ENCODE measurements around the gene PDGFB. TPM values are rescaled to one million over a fixed set of nuclear protein-coding genes. Genes with fewer than 3 reads are reported as not detected.

The PDGFB gene
- total and polyA plus RNA-seq, 2 experiments from 2014 or later: 2.2 to 8.0 TPM

DNA sequence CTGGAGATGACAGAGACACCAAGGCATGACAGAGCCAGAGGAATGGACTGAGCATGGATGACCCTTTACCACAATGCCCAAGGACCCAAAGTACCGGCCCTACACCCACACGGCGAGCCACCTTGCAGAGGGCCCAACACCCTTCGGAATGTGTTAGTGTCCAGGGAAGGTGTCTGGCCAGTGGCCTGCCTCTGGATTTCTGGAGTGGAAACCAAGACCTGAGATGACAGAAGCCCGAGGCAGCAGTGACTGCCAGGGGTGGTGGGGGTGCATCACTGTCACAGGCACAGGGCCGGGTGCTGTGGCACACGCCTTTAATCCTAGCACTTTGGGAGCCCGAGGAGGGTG is 28.7 kb downstream of the PDGFB start:
- Histone ChIP-seq H4K20me1 (replicated peaks; ENCODE audit: insufficient read depth) (no peaks in the 10 kb centered on the region), H3K36me3 (ENCODE audit: insufficient read depth) (no peaks in the 10 kb centered on the region), H3K9me2 (ENCODE audit: insufficient read depth) (peaks cover 5% of the 10 kb centered on the region; the same call in 1 of the 2 replicates), H3K4me1 (ENCODE audit: insufficient read depth) (peaks cover 26% of the 10 kb centered on the region), H2AFZ (no peak overlapping the region), H3K27ac (ENCODE audit: low read depth) (no peak overlapping the region), H3K79me2 (replicated peaks; ENCODE audit: insufficient read depth) (no peaks in the 10 kb centered on the region), H3K4me2 (0 out of 2 replicates have a peak overlapping the region, but pooled peaks have one; percentile 57), H3K27me3 (ENCODE audit: insufficient read depth) (no peaks in the 10 kb centered on the region), H3K4me3 (no peak overlapping the region), H3F3A (replicated peaks; ENCODE audit: low read depth) (peaks cover 13% of the 10 kb centered on the region)
- peaks cover 26% of the 10 kb centered on the region for H3K9me3 Mint-ChIP-seq
- DNase-seq (ENCODE audit: low spot score) (no peak), ATAC-seq (no peak)
- peaks cover 36% of the 10 kb centered on the region for H3K4me1 Mint-ChIP-seq
- TF ChIP-seq, protein P1, sequence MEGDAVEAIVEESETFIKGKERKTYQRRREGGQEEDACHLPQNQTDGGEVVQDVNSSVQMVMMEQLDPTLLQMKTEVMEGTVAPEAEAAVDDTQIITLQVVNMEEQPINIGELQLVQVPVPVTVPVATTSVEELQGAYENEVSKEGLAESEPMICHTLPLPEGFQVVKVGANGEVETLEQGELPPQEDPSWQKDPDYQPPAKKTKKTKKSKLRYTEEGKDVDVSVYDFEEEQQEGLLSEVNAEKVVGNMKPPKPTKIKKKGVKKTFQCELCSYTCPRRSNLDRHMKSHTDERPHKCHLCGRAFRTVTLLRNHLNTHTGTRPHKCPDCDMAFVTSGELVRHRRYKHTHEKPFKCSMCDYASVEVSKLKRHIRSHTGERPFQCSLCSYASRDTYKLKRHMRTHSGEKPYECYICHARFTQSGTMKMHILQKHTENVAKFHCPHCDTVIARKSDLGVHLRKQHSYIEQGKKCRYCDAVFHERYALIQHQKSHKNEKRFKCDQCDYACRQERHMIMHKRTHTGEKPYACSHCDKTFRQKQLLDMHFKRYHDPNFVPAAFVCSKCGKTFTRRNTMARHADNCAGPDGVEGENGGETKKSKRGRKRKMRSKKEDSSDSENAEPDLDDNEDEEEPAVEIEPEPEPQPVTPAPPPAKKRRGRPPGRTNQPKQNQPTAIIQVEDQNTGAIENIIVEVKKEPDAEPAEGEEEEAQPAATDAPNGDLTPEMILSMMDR (conservative IDR thresholded peaks at IDR 0.05; ENCODE audit: low read depth in 2 of 2): 0 out of 4 replicates have a peak, but pooled peaks of 1 of the 2 experiments have one; percentile 5
- TF ChIP-seq ZNF114 (CRISPR knock-in tag; IDR thresholded peaks at IDR 0.05) (no peak), STAT1 (IDR thresholded peaks at IDR 0.05; ENCODE audit: unreplicated experiment) (no peak), JUNB (IDR thresholded peaks at IDR 0.05; ENCODE audit: unreplicated experiment) (no peak), CREB1 (CRISPR knock-in tag; IDR thresholded peaks at IDR 0.05; ENCODE audit: low read depth) (no peak)
- peaks cover 12% of the 10 kb centered on the region; the same call in 2 of the 3 replicates for H3K36me3 Mint-ChIP-seq (ENCODE audit: low read depth)
- peaks cover 12% of the 10 kb centered on the region for H3K27me3 Mint-ChIP-seq (ENCODE audit: insufficient read depth, low read depth, poor library complexity)
- H3K27ac Mint-ChIP-seq: no peak overlapping the region
- no peak overlapping the region for H3K4me3 Mint-ChIP-seq

DNA sequence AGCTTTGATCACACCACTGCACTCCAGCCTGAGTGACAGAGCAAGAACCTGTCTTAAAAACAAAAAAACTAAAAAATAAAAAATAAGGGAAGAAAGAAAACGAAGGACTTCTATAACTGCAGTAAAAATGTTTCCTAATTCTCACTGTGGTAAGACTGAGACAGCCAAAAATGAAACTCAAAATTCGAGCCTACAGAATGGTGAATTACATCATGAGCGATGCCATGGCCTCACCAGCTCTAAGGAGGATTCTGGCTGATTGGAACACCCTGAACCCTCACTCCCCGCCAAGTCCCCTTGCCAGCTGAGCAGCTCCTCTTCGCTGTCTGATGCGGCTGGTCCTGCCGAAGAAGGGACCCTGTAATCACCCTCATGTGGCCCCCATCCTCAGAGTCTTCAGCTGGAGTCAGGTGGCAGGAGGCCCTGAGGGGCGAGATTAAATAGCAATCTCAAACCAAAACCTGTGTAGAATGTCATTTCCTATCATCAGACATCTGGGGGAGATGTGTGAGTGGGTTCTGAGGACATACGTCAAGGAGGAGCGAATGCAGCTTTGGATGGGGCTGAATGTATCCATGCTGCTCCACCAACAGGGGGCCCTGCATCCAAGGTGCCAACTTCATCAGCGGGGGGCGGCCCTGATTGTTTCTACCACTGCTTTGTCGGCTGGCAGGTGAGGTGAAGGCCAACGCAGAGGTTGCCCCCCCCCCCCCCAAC is 29.2 kb downstream of the PDGFB start:
- peak overlapping the region; percentile 81 for H3K27ac Mint-ChIP-seq
- Histone ChIP-seq H2AFZ (no peak overlapping the region), H3K4me3 (no peak overlapping the region), H3K9me2 (ENCODE audit: insufficient read depth) (peaks cover 5% of the 10 kb centered on the region; the same call in 1 of the 2 replicates), H3K27ac (ENCODE audit: low read depth) (peak overlapping the region; percentile 94), H4K20me1 (replicated peaks; ENCODE audit: insufficient read depth) (no peaks in the 10 kb centered on the region), H3K36me3 (ENCODE audit: insufficient read depth) (no peaks in the 10 kb centered on the region), H3F3A (replicated peaks; ENCODE audit: low read depth) (peaks cover 13% of the 10 kb centered on the region), H3K27me3 (ENCODE audit: insufficient read depth) (no peaks in the 10 kb centered on the region), H3K4me2 (peak overlapping the region; percentile 57; the same call in 1 of the 2 replicates), H3K4me1 (ENCODE audit: insufficient read depth) (peaks cover 26% of the 10 kb centered on the region), H3K79me2 (replicated peaks; ENCODE audit: insufficient read depth) (no peaks in the 10 kb centered on the region)
- ATAC-seq (peak; percentile 48), DNase-seq (ENCODE audit: low spot score) (peak; percentile 76)
- H3K4me1 Mint-ChIP-seq: peaks cover 36% of the 10 kb centered on the region
- no peak overlapping the region for H3K4me3 Mint-ChIP-seq
- TF ChIP-seq, protein P2, sequence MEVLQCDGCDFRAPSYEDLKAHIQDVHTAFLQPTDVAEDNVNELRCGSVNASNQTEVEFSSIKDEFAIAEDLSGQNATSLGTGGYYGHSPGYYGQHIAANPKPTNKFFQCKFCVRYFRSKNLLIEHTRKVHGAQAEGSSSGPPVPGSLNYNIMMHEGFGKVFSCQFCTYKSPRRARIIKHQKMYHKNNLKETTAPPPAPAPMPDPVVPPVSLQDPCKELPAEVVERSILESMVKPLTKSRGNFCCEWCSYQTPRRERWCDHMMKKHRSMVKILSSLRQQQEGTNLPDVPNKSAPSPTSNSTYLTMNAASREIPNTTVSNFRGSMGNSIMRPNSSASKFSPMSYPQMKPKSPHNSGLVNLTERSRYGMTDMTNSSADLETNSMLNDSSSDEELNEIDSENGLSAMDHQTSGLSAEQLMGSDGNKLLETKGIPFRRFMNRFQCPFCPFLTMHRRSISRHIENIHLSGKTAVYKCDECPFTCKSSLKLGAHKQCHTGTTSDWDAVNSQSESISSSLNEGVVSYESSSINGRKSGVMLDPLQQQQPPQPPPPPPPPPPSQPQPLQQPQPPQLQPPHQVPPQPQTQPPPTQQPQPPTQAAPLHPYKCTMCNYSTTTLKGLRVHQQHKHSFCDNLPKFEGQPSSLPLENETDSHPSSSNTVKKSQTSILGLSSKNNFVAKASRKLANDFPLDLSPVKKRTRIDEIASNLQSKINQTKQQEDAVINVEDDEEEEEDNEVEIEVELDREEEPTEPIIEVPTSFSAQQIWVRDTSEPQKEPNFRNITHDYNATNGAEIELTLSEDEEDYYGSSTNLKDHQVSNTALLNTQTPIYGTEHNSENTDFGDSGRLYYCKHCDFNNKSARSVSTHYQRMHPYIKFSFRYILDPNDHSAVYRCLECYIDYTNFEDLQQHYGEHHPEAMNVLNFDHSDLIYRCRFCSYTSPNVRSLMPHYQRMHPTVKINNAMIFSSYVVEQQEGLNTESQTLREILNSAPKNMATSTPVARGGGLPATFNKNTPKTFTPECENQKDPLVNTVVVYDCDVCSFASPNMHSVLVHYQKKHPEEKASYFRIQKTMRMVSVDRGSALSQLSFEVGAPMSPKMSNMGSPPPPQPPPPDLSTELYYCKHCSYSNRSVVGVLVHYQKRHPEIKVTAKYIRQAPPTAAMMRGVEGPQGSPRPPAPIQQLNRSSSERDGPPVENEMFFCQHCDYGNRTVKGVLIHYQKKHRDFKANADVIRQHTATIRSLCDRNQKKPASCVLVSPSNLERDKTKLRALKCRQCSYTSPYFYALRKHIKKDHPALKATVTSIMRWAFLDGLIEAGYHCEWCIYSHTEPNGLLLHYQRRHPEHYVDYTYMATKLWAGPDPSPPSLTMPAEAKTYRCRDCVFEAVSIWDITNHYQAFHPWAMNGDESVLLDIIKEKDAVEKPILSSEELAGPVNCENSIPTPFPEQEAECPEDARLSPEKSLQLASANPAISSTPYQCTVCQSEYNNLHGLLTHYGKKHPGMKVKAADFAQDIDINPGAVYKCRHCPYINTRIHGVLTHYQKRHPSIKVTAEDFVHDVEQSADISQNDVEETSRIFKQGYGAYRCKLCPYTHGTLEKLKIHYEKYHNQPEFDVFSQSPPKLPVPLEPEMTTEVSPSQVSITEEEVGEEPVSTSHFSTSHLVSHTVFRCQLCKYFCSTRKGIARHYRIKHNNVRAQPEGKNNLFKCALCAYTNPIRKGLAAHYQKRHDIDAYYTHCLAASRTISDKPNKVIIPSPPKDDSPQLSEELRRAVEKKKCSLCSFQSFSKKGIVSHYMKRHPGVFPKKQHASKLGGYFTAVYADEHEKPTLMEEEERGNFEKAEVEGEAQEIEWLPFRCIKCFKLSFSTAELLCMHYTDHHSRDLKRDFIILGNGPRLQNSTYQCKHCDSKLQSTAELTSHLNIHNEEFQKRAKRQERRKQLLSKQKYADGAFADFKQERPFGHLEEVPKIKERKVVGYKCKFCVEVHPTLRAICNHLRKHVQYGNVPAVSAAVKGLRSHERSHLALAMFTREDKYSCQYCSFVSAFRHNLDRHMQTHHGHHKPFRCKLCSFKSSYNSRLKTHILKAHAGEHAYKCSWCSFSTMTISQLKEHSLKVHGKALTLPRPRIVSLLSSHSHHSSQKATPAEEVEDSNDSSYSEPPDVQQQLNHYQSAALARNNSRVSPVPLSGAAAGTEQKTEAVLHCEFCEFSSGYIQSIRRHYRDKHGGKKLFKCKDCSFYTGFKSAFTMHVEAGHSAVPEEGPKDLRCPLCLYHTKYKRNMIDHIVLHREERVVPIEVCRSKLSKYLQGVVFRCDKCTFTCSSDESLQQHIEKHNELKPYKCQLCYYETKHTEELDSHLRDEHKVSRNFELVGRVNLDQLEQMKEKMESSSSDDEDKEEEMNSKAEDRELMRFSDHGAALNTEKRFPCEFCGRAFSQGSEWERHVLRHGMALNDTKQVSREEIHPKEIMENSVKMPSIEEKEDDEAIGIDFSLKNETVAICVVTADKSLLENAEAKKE (CRISPR knock-in tag; IDR thresholded peaks at IDR 0.05): no peak
- TF ChIP-seq, protein P1 (conservative IDR thresholded peaks at IDR 0.05; ENCODE audit: low read depth in 2 of 2): peak; percentile 62 to 74
- no peak for TF ChIP-seq STAT1 (IDR thresholded peaks at IDR 0.05; ENCODE audit: unreplicated experiment)
- peaks cover 26% of the 10 kb centered on the region for H3K9me3 Mint-ChIP-seq
- peaks cover 15% of the 10 kb centered on the region; the same call in 2 of the 3 replicates for H3K36me3 Mint-ChIP-seq (ENCODE audit: low read depth)
- peaks cover 12% of the 10 kb centered on the region for H3K27me3 Mint-ChIP-seq (ENCODE audit: insufficient read depth, low read depth, poor library complexity)

Measured in GM23338 (cell line).